Erythroblast (primary cell): ENCODE data around the gene NEDD4L.

Experiments
- GATA1 ChIP-seq: IDR thresholded peaks from 2 replicates; pipeline ENCODE4 v1.6.1; 2011; ENCODE audit warnings: low read depth, mild to moderate bottlenecking, control low read depth, low read length, moderate library complexity
- POLR2A ChIP-seq: IDR thresholded peaks from 2 replicates; pipeline ENCODE4 v1.6.1; 2011; ENCODE audit warnings: mild to moderate bottlenecking, low read length

GRCh38 chr18:58041633-58042032 is 2.4 kb upstream of the NEDD4L start:
- TF ChIP-seq POLR2A (no peak), GATA1 (no peak)
